SW480 (cell line): ENCODE measurements around the gene KRTAP5-1.
"Not testable (repeated sequence)": the region's sequence is repeated elsewhere in the genome, so short reads cannot be mapped to it uniquely, and the experiment has no call there.

Source experiments
- DNase-seq: peaks from one replicate; pipeline ENCODE4 v3.0.0-alpha.2; 2016; ENCODE audit warnings: low spot score

The KRTAP5-1 gene

GRCh38 chr11:1601663-1602062 is 16.6 kb upstream of the KRTAP5-1 start:
- not testable (repeated sequence) for DNase-seq

- no peak for DNase-seq
Measured at GRCh38 chr11:1600626-1601025, 15.5 kb upstream of the KRTAP5-1 start.

GRCh38 chr11:1598816-1599215 is 13.7 kb upstream of the KRTAP5-1 start:
- DNase-seq, result no peak

DNA sequence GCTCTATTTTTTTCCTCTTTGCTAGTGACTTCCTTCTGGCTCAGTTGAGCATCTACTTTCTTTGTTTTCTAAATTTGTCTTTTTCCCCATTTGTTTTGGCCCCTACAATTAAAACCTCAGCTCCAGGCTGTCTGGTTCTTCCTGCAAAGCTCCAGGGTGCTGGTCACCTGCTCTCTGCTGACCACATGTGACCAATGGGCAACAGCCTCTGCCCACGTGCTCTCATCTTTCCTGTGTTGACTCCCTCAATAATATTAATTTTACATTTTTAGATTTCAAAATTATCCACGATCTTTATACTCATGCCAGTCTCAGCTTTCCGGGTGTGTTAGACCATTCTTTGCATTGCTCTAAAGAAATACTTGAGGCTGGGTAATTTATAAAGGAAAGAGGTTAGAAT is 13.3 kb upstream of the KRTAP5-1 start:
- not testable (repeated sequence) for DNase-seq

- no peak for DNase-seq
Measured at GRCh38 chr11:1597994-1598380, 12.9 kb upstream of the KRTAP5-1 start, which contains the start of gene KRTAP5-2. Gene KRTAP5-2 (minus strand): TSS chr11:1598294. CDS start chr11:1598250, 44 bp downstream.

- no peak for DNase-seq
Measured at GRCh38 chr11:1597331-1597993, 12.4 kb upstream of the KRTAP5-1 start.

- DNase-seq, result not testable (repeated sequence)
Measured at GRCh38 chr11:1596576-1597121, 11.6 kb upstream of the KRTAP5-1 start.

DNA sequence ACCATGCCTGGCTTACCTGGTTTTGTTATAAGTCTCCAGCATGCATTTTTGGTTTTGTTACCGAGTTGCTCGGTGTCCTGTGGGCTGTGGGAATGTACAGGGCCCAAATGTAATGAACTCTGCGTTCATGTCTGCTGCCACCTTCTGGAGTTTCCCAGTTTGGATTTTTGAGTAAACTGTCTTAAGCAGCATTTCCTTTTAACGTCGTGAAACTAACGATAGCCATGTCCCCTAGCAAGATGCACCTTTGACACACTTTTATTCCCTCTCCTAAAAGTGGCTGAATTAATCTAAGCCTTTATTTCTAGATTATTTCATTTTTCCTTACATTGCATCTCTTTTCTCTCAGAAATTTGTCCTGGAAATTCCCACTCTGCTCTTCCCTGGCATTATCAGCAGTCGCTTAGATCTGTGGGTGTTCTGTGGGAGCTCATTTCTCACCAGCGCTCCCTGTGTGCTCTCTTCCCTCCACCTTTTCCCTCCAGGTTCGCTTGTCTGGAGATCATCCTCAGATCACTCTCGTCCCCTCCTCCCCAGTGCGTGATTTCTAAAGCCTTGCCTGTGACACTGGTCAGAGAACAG is 11.0 kb upstream of the KRTAP5-1 start:
- DNase-seq, result not testable (repeated sequence)

DNA sequence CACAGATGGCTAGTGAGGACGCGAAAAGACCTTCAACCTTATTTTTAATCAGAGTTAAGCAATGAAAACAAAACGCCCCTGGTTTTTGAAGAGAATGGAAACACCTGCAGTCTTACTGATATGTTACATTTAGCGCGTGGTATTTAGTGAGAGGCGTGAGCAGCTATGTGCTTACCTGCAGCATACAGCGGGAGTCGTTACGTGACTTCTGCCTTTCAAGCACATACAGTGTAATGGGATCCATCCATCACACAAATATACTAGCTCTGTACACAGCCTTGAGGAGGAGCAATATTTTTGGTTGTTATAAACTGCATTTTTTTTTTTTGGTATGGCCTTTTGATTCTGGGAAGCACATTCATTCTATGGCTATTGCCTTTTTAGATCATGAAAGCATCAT is 7.5 kb upstream of the KRTAP5-1 start:
- DNase-seq, result no peak

- no peak for DNase-seq
Measured at GRCh38 chr11:1589996-1590395, 4.9 kb upstream of the KRTAP5-1 start.

GRCh38 chr11:1589191-1589963 is 4.3 kb upstream of the KRTAP5-1 start:
- not testable (repeated sequence) for DNase-seq

GRCh38 chr11:1586699-1587098 is 1.6 kb upstream of the KRTAP5-1 start:
- DNase-seq, result no peak

GRCh38 chr11:1582909-1583308 is 2.2 kb downstream of the KRTAP5-1 start:
- not testable (repeated sequence) for DNase-seq

GRCh38 chr11:1581976-1582375 is 3.1 kb downstream of the KRTAP5-1 start:
- DNase-seq, result no peak

DNA sequence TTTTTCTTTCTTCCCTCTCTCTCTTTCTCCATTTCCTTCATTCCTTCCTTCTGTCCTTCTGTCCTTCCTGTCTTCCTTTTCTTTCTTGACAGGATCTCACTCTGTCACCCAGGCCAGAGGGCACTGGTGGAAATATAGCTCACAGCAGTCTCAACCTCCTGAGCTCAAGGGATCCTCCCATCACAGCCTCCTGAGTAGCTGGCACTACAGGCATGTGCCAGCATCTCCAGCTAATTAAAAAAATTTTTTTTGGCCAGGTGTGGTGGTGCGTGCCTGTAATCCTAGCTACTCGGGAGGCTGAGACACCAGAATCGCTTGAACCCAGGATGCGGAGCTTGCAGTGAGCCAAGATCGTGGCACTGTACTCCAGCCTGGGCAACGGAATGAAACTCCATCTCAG is 8.3 kb downstream of the KRTAP5-1 start:
- no peak for DNase-seq

DNA sequence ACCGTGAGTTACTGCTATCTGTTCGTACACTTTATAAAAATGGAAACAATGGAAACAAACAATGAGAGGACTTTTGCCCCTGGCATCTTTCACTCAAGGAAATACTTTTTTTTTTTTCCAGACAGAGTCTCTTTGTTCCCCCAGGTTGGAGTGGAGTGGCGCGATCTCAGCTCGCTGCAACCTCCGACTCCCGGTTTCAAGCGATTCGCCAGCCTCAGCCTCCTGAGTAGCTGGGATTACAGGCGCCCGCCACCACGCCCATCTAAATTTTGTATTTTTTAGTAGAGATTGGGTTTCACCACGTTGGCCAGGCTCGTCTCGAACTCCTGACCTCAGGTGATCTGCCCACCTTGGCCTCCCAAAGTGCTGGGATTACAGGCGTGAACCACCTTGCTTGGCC is 9.3 kb downstream of the KRTAP5-1 start:
- DNase-seq, result not testable (repeated sequence)

DNA sequence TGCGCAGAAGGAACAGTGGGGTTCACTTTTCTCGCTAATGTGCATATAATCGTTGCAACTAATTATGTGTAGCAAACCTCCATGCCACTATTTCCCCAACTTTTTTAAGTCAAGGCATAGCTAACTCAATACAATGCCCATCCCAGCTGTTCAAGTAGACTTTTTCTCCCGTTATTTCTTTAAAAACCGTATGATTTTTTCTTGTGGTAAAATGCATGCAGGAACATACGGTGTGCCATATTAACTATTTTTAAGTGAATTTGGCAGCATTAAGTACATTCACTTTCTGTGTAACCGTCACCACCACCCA is 10.2 kb downstream of the KRTAP5-1 start:
- no peak for DNase-seq

DNA sequence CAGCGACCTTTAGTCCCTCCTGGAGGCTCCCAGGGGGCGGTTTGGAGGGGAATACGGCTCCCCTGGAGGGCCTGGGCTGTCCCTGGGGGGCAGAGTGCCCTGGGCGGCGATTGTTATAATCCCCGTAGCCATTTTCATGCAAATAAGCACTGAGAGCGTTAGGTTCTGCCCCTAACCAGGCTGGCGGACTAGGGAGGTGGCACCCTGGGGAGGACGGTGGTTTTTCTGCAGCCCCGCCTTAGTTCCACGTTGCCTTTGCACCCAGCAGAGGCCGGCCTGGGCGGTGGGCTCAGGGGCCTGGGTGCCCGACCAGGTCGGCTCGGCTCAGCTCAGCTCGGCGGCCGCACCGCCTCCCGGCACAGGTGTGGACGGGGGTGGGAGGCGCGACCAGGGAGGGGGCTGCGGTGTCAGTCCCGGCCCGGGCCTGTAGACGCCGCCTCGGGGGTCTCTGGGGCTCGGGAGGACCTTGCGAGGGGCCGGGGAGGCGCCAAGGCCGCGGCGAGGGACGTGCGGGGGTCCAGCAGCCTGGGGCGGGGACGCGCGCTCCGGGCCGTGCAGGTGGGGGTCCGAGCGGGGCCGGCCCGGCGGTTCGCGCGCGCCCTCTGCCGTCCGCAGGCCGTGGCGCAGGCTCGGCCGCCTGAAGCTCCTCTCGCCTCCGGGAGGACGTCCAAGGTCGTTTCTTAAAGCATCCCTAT is 10.7 kb downstream of the KRTAP5-1 start:
- DNase-seq, result peak; percentile 64

- peak; percentile 87 for DNase-seq
Measured at GRCh38 chr11:1573903-1574237, 11.2 kb downstream of the KRTAP5-1 start.

- DNase-seq, result peak; percentile 15
Measured at GRCh38 chr11:1573077-1573902, 11.8 kb downstream of the KRTAP5-1 start.
